GM18499 (cell line): Measurements from ENCODE around the gene BCOR.

ENCODE experiments used
- ATAC-seq: cut with Tn5 transposase; IDR thresholded peaks from one replicate; pipeline ENCODE4 v1.9.1; 2021; ENCODE audit warnings: moderate number of reproducible peaks; ENCODE audit not compliant: insufficient read depth, unreplicated experiment

BCOR gene

GRCh38 chrX:40117715-40118285 lies 20.0 kb upstream of the BCOR start:
- ATAC-seq, result no peak

- ATAC-seq, result no peak
Measured at GRCh38 chrX:40116925-40117324, 19.2 kb upstream of the BCOR start.

GRCh38 chrX:40112996-40113395 lies 15.2 kb upstream of the BCOR start:
- ATAC-seq, result no peak

- ATAC-seq, result no peak
Measured at GRCh38 chrX:40111868-40112267, 14.1 kb upstream of the BCOR start.

GRCh38 chrX:40109288-40110008 lies 11.7 kb upstream of the BCOR start:
- ATAC-seq, result no peak

GRCh38 chrX:40108959-40109287 lies 11.2 kb upstream of the BCOR start:
- ATAC-seq, result no peak

- ATAC-seq, result no peak
Measured at GRCh38 chrX:40108162-40108958, 10.6 kb upstream of the BCOR start.

- ATAC-seq, result no peak
Measured at GRCh38 chrX:40107291-40108161, 9.8 kb upstream of the BCOR start.

GRCh38 chrX:40106676-40107290 lies 9.0 kb upstream of the BCOR start:
- no peak for ATAC-seq

- no peak for ATAC-seq
Measured at GRCh38 chrX:40105835-40106675, 8.3 kb upstream of the BCOR start.

- no peak for ATAC-seq
Measured at GRCh38 chrX:40104985-40105834, 7.5 kb upstream of the BCOR start.

- ATAC-seq, result no peak
Measured at GRCh38 chrX:40104630-40104984, 6.8 kb upstream of the BCOR start.

- ATAC-seq, result no peak
Measured at GRCh38 chrX:40103565-40104323, 6.0 kb upstream of the BCOR start.

- ATAC-seq, result no peak
Measured at GRCh38 chrX:40102393-40103381, 4.9 kb upstream of the BCOR start.

GRCh38 chrX:40101430-40101802 lies 3.7 kb upstream of the BCOR start:
- ATAC-seq, result no peak

GRCh38 chrX:40100537-40101429 lies 3.0 kb upstream of the BCOR start:
- ATAC-seq, result no peak
